ENCODE measurements around the gene FARP1.

DNA sequence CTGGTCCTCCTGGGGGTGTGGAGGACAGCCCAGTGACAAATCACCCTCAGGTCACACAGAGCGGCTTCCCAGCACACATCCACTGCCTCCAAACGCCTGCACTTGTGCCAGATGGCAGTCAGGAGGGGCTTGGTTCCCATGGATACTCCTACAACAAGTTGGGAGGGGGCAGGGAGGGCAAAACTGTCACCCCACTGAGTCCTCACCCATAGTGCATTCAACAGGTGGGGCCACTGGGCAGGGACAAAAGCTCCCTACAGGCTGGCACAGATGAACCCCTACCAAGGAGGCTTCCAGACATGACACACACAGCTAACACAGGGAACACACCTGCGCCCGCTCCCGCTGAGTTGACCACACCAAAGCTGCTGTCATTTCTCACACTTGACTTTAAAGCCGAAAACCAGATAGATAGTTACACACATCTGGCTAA is 313.5 kb downstream of the FARP1 start:
- TF ChIP-seq, protein P1, sequence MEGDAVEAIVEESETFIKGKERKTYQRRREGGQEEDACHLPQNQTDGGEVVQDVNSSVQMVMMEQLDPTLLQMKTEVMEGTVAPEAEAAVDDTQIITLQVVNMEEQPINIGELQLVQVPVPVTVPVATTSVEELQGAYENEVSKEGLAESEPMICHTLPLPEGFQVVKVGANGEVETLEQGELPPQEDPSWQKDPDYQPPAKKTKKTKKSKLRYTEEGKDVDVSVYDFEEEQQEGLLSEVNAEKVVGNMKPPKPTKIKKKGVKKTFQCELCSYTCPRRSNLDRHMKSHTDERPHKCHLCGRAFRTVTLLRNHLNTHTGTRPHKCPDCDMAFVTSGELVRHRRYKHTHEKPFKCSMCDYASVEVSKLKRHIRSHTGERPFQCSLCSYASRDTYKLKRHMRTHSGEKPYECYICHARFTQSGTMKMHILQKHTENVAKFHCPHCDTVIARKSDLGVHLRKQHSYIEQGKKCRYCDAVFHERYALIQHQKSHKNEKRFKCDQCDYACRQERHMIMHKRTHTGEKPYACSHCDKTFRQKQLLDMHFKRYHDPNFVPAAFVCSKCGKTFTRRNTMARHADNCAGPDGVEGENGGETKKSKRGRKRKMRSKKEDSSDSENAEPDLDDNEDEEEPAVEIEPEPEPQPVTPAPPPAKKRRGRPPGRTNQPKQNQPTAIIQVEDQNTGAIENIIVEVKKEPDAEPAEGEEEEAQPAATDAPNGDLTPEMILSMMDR (IDR thresholded peaks at IDR 0.05) = no peak
- TF ChIP-seq SP1 (CRISPR knock-in tag; conservative IDR thresholded peaks at IDR 0.05) = no peak
- no peak for TF ChIP-seq TCF7 (CRISPR knock-in tag; IDR thresholded peaks at IDR 0.05; ENCODE audit: low read depth)
- TF ChIP-seq, protein P2, sequence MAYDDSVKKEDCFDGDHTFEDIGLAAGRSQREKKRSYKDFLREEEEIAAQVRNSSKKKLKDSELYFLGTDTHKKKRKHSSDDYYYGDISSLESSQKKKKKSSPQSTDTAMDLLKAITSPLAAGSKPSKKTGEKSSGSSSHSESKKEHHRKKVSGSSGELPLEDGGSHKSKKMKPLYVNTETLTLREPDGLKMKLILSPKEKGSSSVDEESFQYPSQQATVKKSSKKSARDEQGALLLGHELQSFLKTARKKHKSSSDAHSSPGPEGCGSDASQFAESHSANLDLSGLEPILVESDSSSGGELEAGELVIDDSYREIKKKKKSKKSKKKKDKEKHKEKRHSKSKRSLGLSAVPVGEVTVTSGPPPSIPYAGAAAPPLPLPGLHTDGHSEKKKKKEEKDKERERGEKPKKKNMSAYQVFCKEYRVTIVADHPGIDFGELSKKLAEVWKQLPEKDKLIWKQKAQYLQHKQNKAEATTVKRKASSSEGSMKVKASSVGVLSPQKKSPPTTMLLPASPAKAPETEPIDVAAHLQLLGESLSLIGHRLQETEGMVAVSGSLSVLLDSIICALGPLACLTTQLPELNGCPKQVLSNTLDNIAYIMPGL (CRISPR knock-in tag; IDR thresholded peaks at IDR 0.05) = no peak
- no peak for TF ChIP-seq FOXJ3 (CRISPR knock-in tag; IDR thresholded peaks at IDR 0.05; ENCODE audit: borderline replicate concordance)
- TF ChIP-seq, protein P3, sequence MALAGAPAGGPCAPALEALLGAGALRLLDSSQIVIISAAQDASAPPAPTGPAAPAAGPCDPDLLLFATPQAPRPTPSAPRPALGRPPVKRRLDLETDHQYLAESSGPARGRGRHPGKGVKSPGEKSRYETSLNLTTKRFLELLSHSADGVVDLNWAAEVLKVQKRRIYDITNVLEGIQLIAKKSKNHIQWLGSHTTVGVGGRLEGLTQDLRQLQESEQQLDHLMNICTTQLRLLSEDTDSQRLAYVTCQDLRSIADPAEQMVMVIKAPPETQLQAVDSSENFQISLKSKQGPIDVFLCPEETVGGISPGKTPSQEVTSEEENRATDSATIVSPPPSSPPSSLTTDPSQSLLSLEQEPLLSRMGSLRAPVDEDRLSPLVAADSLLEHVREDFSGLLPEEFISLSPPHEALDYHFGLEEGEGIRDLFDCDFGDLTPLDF (CRISPR knock-in tag; IDR thresholded peaks at IDR 0.05) = no peak
- TF ChIP-seq ZNF263 (CRISPR knock-in tag; IDR thresholded peaks at IDR 0.05; ENCODE audit: low read depth) = no peak
- no peak for TF ChIP-seq CREB1 (CRISPR knock-in tag; IDR thresholded peaks at IDR 0.05)
- TF ChIP-seq GTF2I (CRISPR knock-in tag; conservative IDR thresholded peaks at IDR 0.05) = no peak
- TF ChIP-seq, protein P4, sequence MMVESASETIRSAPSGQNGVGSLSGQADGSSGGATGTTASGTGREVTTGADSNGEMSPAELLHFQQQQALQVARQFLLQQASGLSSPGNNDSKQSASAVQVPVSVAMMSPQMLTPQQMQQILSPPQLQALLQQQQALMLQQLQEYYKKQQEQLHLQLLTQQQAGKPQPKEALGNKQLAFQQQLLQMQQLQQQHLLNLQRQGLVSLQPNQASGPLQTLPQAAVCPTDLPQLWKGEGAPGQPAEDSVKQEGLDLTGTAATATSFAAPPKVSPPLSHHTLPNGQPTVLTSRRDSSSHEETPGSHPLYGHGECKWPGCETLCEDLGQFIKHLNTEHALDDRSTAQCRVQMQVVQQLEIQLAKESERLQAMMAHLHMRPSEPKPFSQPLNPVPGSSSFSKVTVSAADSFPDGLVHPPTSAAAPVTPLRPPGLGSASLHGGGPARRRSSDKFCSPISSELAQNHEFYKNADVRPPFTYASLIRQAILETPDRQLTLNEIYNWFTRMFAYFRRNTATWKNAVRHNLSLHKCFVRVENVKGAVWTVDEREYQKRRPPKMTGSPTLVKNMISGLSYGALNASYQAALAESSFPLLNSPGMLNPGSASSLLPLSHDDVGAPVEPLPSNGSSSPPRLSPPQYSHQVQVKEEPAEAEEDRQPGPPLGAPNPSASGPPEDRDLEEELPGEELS (CRISPR knock-in tag; IDR thresholded peaks at IDR 0.05) = no peak
- no peak for TF ChIP-seq JUN (CRISPR knock-in tag; IDR thresholded peaks at IDR 0.05)
- TF ChIP-seq, protein P5, sequence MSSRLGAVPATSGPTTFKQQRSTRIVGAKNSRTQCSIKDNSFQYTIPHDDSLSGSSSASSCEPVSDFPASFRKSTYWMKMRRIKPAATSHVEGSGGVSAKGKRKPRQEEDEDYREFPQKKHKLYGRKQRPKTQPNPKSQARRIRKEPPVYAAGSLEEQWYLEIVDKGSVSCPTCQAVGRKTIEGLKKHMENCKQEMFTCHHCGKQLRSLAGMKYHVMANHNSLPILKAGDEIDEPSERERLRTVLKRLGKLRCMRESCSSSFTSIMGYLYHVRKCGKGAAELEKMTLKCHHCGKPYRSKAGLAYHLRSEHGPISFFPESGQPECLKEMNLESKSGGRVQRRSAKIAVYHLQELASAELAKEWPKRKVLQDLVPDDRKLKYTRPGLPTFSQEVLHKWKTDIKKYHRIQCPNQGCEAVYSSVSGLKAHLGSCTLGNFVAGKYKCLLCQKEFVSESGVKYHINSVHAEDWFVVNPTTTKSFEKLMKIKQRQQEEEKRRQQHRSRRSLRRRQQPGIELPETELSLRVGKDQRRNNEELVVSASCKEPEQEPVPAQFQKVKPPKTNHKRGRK (CRISPR knock-in tag; IDR thresholded peaks at IDR 0.05; ENCODE audit: borderline replicate concordance) = no peak
- TF ChIP-seq, protein P6, sequence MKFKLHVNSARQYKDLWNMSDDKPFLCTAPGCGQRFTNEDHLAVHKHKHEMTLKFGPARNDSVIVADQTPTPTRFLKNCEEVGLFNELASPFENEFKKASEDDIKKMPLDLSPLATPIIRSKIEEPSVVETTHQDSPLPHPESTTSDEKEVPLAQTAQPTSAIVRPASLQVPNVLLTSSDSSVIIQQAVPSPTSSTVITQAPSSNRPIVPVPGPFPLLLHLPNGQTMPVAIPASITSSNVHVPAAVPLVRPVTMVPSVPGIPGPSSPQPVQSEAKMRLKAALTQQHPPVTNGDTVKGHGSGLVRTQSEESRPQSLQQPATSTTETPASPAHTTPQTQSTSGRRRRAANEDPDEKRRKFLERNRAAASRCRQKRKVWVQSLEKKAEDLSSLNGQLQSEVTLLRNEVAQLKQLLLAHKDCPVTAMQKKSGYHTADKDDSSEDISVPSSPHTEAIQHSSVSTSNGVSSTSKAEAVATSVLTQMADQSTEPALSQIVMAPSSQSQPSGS (CRISPR knock-in tag; IDR thresholded peaks at IDR 0.05; ENCODE audit: borderline replicate concordance, low read depth) = no peak
- TF ChIP-seq, protein P7, sequence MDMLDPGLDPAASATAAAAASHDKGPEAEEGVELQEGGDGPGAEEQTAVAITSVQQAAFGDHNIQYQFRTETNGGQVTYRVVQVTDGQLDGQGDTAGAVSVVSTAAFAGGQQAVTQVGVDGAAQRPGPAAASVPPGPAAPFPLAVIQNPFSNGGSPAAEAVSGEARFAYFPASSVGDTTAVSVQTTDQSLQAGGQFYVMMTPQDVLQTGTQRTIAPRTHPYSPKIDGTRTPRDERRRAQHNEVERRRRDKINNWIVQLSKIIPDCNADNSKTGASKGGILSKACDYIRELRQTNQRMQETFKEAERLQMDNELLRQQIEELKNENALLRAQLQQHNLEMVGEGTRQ (CRISPR knock-in tag; IDR thresholded peaks at IDR 0.05) = no peak

Measured in WTC11 (cell line).